ENCODE results near the gene CLIC6. TPM values are rescaled to one million over a fixed set of nuclear protein-coding genes. Genes with fewer than 3 reads are reported as not detected.

The CLIC6 gene
- total and polyA plus RNA-seq, 2 of the 4 experiments (the other 2 are of a cell fraction) = not detected

DNA sequence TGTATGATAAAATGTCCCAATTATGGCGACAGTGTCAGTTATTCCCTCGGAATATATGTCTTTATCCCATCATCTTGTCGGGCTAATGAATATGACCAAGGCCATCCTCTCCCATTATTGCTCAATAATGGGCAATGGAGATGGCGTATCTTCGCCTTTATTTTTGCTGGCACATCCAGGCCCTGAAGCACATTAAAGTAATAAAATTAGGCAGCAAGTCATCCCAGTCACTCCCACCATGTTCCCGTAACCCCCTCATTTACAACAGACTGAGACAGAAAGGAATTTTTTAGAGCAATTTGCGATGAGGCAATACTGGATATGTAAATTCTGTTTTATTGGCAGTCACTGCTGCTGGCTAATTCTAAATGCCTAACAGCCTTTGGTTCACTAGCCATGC is 35.3 kb downstream of the CLIC6 start:
- H3K4me2 ChIP-seq (ENCODE audit: low read depth, low read length) = no peak overlapping the region; the same call in 1 of the 2 replicates
- peaks cover 15% of the 10 kb centered on the region for H3K4me1 ChIP-seq (ENCODE audit: control insufficient read depth, insufficient read depth, low read length)
- POLR2A ChIA-PET (ENCODE audit: unreplicated experiment) = no interaction called here
- no peaks in the 10 kb centered on the region for H4K20me1 ChIP-seq (ENCODE audit: insufficient read depth, low read length)
- in situ Hi-C loops (cut with MboI; ENCODE audit: low sequenced_read_pairs) = no loop called here
- 0 out of 4 replicates have a peak overlapping the region, but pooled peaks of 1 of the 2 experiments have one; percentile 13 for H4K8ac ChIP-seq (ENCODE audit: low read depth in 2 of 2, low read length in 2 of 2)
- no peaks in the 10 kb centered on the region for H3K79me1 ChIP-seq (ENCODE audit: low read depth in 1 of 2, low read length in 2 of 2)
- no peaks in the 10 kb centered on the region for H3K9me3 ChIP-seq (ENCODE audit: control insufficient read depth, insufficient read depth, low read length)
- no peak overlapping the region for H3K4me3 ChIP-seq (ENCODE audit: insufficient read depth, low read depth, low read length)
- H3K14ac ChIP-seq (replicated peaks; ENCODE audit: low read depth, low read length) = peak overlapping the region; percentile 17; the same call in 1 of the 2 replicates
- ATAC-seq (ENCODE audit: low read depth) (no peak), DNase-seq (peak; percentile 40)
- no CpG with 5 or more reads among the region's 7 CpGs for WGBS, 2 experiments (ENCODE audit: extremely low coverage in 2 of 2, insufficient read length in 1 of 2)
- H2BK5ac ChIP-seq (ENCODE audit: low read depth, low read length, poor library complexity, severe bottlenecking) = no peak overlapping the region
- no peak overlapping the region; the same call in 1 of the 2 replicates for H4K5ac ChIP-seq (ENCODE audit: low read depth, low read length)
- no peak overlapping the region for H2AK5ac ChIP-seq (ENCODE audit: low read depth, low read length)
- no peak overlapping the region for H3K9ac ChIP-seq (ENCODE audit: low read depth, low read length)
- H3K4ac ChIP-seq (ENCODE audit: low read depth, low read length) = no peak overlapping the region
- peak overlapping the region; percentile 81; the same call in 1 of the 3 replicates for H2BK15ac ChIP-seq (ENCODE audit: low read depth, low read length)
- no peak overlapping the region for H2BK20ac ChIP-seq (ENCODE audit: low read depth, low read length)
- 0 out of 2 replicates have a peak overlapping the region, but pooled peaks have one; percentile 50 for H3K23ac ChIP-seq (ENCODE audit: low read depth, low read length)
- BruUV-seq (replicated peaks) = no TSS peak
- H3K56ac ChIP-seq (ENCODE audit: extremely low read depth, insufficient read depth, low read length) = no peak overlapping the region
- dilution Hi-C loops (cut with HindIII; ENCODE audit: low sequenced_read_pairs, unreplicated experiment) = no loop called here
- CTCF ChIA-PET = no interaction called here
- H2AK9ac ChIP-seq (replicated peaks; ENCODE audit: low read depth, low read length, poor library complexity) = no peak overlapping the region
- H3K27me3 ChIP-seq (ENCODE audit: control insufficient read depth, insufficient read depth, low read length) = peaks cover 3% of the 10 kb centered on the region; the same call in 1 of the 2 replicates
- TF ChIP-seq CEBPB (IDR thresholded peaks at IDR 0.05; ENCODE audit: low read depth, low read length) (peak; percentile 78), NFE2L2 (IDR thresholded peaks at IDR 0.05; ENCODE audit: low read depth, low read length) (no peak)
- H3K9me1 ChIP-seq (ENCODE audit: insufficient read depth, low read length) = peaks cover 14% of the 10 kb centered on the region
- H2BK120ac ChIP-seq (ENCODE audit: low read depth, low read length) = no peak overlapping the region
- H3K36me3 ChIP-seq (ENCODE audit: control insufficient read depth, insufficient read depth, low read length) = no peaks in the 10 kb centered on the region
- no peak overlapping the region for H3K18ac ChIP-seq (ENCODE audit: low read depth, low read length)
- H3K27ac ChIP-seq (ENCODE audit: insufficient read depth, low read length) = no peak overlapping the region
- intact Hi-C loops (cut with micrococcal nuclease) = loop anchor here (5.0 kb wide), 1 partner anchor 98 kb away; no protein-coding TSS in a partner anchor
- no peak overlapping the region for H2AFZ ChIP-seq (replicated peaks; ENCODE audit: low read length, poor library complexity)
- no peak overlapping the region for H4K91ac ChIP-seq (ENCODE audit: insufficient read depth, low read depth, low read length)

Data from IMR-90 (cell line).